PC-9 (cell line): ENCODE measurements around the gene PER1. TPM values are rescaled to one million over a fixed set of nuclear protein-coding genes. Genes with fewer than 3 reads are reported as not detected.

ENCODE experiments used
- BruUV-seq: library from RNA; stranded (reverse); fragments of 400-500 nt; replicated peaks from 2 replicates; lab custom pipeline; 2021; lab: Mats Ljungman, UMichigan
- CTCF ChIA-PET: fragments of 300-600 bp; sonication (Branson Sonifier 250); formaldehyde crosslinking; loops from one replicate; lab custom pipeline; 2022; ENCODE audit warnings: antibody characterized with exemption; lab: Charles Lee
- POLR2A ChIA-PET: fragments of 300-600 bp; sonication (Branson Sonifier 250); formaldehyde crosslinking; loops from one replicate; lab custom pipeline; 2022; ENCODE audit warnings: antibody characterized with exemption; ENCODE audit not compliant: unreplicated experiment; lab: Charles Lee
- DNase-seq, 2 experiments: peaks; one replicate each; pipeline versions ENCODE4 v3.0.0 to v3.0.0-alpha.2; 2015 to 2022; ENCODE audit warnings: mixed read lengths in 1 of 2
- H2AFZ ChIP-seq: fragments of 200-600 bp; sonication (generic); 2 replicates; pipeline ENCODE4 v1.8.1; 2017; ENCODE audit warnings: antibody characterized with exemption
- H3F3A ChIP-seq: fragments of 200-600 bp; sonication (generic); 2 replicates; pipeline ENCODE4 v1.8.1; 2017; ENCODE audit warnings: antibody characterized with exemption, mild to moderate bottlenecking, low read depth; ENCODE audit not compliant: insufficient read depth
- H3K27ac ChIP-seq: fragments of 200-600 bp; sonication (generic); 2 replicates; pipeline ENCODE4 v1.6.1; 2016; ENCODE audit warnings: mixed run types
- H3K27me3 ChIP-seq: fragments of 200-600 bp; sonication (generic); 2 replicates; pipeline ENCODE4 v1.6.1; 2016; ENCODE audit warnings: low read depth, mixed run types; ENCODE audit not compliant: insufficient read depth
- H3K36me3 ChIP-seq: fragments of 200-600 bp; sonication (generic); 2 replicates; pipeline ENCODE4 v1.6.1; 2016; ENCODE audit warnings: low read depth, mixed run types
- H3K4me1 ChIP-seq: fragments of 200-600 bp; sonication (generic); replicated peaks from 2 replicates; pipeline ENCODE4 v1.6.1; 2016; ENCODE audit warnings: mixed run types; ENCODE audit not compliant: insufficient read depth
- H3K4me2 ChIP-seq: fragments of 200-600 bp; sonication (generic); 2 replicates; pipeline ENCODE4 v1.6.1; 2017; ENCODE audit warnings: mixed run types
- H3K4me3 ChIP-seq: fragments of 200-600 bp; sonication (generic); 2 replicates; pipeline ENCODE4 v1.6.1; 2016; ENCODE audit warnings: mixed run types
- H3K79me2 ChIP-seq: fragments of 200-600 bp; sonication (generic); 2 replicates; pipeline ENCODE4 v1.6.1; 2017; ENCODE audit warnings: low read depth, mixed run types
- H3K9me2 ChIP-seq: fragments of 200-600 bp; sonication (generic); 2 replicates; pipeline ENCODE4 v1.8.1; 2017; ENCODE audit warnings: mild to moderate bottlenecking; ENCODE audit not compliant: insufficient read depth
- H3K9me3 ChIP-seq: fragments of 200-600 bp; sonication (generic); 2 replicates; pipeline ENCODE4 v1.8.1; 2016; ENCODE audit warnings: low read depth; ENCODE audit not compliant: insufficient read depth
- H4K20me1 ChIP-seq: fragments of 200-600 bp; sonication (generic); 2 replicates; pipeline ENCODE4 v1.8.1; 2017; ENCODE audit not compliant: insufficient read depth
- EZH2 ChIP-seq: fragments of 200-600 bp; sonication (generic); IDR thresholded peaks from 2 replicates; pipeline ENCODE4 v1.8.0; 2017; ENCODE audit warnings: antibody characterized with exemption, low read depth
- intact Hi-C: fragments of 100-400 bp; cut with micrococcal nuclease; formaldehyde crosslinking; loops from one replicate; pipeline ENCODE4 v1.10.0; 2022; ENCODE audit not compliant: unreplicated experiment
- total RNA-seq: library from RNA; stranded (reverse); gene quantifications from 2 replicates; pipeline ENCODE4 v1.2.3, GENCODE V29; 2021
- TF ChIP-seq, protein P1 (sequence below): fragments of 200-600 bp; sonication (generic); conservative IDR thresholded peaks from 2 replicates; pipeline ENCODE4 v1.6.1; 2017; ENCODE audit warnings: mixed run types, antibody characterized with exemption, mild to moderate bottlenecking, moderate library complexity

PER1 gene
- total RNA-seq, 1 experiment from 2014 or later: 60.2 TPM

DNA sequence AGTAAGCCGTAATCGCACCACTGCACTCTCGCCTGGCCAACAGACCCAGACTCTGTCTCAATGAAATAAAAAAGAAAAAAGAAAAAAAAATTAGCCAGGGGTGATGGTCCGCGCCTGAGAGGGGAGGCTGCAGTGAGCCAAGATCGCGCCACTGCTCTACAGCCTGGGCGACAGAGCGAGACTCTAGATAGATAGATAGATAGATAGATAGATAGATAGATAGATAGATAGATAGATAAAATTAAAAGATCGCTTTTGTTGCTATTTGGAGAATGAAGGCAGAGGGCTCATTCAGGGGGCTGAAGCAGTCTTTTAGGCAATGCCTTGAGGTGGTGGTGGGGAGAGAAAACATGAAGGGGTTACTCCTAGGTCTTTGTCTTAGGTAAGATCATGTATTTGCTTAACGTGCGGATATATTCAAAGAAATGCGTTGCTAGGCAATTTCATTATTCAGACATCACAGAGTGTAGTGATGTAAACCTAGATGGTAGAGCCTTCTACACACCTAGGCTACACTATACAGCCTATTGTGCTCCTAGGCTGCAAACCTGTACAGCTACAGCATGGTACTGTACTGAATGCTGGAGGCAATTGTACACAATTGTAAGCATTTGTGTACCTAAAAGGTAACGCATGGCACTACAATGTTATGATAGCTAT is 23.9 kb downstream of the PER1 start:
- no peak overlapping the region for H3K27ac ChIP-seq
- no peaks in the 10 kb centered on the region for H3K79me2 ChIP-seq
- no peaks in the 10 kb centered on the region for H4K20me1 ChIP-seq
- no peak overlapping the region for H3K4me3 ChIP-seq
- CTCF ChIA-PET: no interaction called here
- no peaks in the 10 kb centered on the region for H3K9me2 ChIP-seq
- peaks cover 11% of the 10 kb centered on the region; the same call in 1 of the 2 replicates for H3F3A ChIP-seq
- no TSS peak for BruUV-seq
- no peak overlapping the region for H3K4me2 ChIP-seq
- DNase-seq: no peak
- no peak for TF ChIP-seq EZH2
- TF ChIP-seq, protein P1, sequence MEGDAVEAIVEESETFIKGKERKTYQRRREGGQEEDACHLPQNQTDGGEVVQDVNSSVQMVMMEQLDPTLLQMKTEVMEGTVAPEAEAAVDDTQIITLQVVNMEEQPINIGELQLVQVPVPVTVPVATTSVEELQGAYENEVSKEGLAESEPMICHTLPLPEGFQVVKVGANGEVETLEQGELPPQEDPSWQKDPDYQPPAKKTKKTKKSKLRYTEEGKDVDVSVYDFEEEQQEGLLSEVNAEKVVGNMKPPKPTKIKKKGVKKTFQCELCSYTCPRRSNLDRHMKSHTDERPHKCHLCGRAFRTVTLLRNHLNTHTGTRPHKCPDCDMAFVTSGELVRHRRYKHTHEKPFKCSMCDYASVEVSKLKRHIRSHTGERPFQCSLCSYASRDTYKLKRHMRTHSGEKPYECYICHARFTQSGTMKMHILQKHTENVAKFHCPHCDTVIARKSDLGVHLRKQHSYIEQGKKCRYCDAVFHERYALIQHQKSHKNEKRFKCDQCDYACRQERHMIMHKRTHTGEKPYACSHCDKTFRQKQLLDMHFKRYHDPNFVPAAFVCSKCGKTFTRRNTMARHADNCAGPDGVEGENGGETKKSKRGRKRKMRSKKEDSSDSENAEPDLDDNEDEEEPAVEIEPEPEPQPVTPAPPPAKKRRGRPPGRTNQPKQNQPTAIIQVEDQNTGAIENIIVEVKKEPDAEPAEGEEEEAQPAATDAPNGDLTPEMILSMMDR: no peak
- no peak overlapping the region for H2AFZ ChIP-seq
- H3K36me3 ChIP-seq: no peaks in the 10 kb centered on the region
- H3K27me3 ChIP-seq: no peaks in the 10 kb centered on the region
- no peaks in the 10 kb centered on the region for H3K9me3 ChIP-seq
- intact Hi-C loops: no loop called here
- H3K4me1 ChIP-seq: peaks cover 12% of the 10 kb centered on the region; the same call in 1 of the 2 replicates
- POLR2A ChIA-PET: no interaction called here

DNA sequence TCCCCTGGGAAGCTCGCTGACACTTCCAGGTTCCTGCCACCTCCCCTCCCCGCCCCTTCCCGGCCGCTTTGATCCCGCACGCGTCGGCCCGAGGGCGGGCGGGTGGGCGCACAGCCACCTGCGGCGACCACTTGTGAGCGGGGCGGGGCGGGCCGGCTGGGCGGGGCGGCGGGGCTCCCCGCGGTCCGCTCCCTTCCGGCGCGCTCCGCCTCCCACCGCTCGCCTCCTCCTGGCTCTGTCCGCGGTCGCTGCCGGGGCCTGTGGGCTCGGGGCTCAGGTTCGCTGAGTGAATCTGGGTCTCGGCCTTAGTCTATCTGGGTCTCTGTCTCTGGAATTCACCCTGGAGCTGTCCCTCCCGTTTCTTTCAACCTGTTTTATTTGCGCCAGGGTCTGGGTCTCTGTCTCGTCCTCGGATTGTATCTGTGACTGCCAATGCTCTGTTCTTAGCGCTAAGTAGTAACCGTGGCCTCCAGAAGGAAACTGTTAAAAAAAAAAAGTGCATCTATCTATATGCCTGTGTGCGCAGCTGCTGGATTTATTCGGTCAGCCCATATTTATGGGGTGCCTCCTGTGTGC is 25.6 kb downstream of the PER1 start:
- Histone ChIP-seq H4K20me1 (no peaks in the 10 kb centered on the region), H3K9me3 (no peaks in the 10 kb centered on the region), H3K4me2 (peak overlapping the region; percentile 95), H3K4me1 (peaks cover 12% of the 10 kb centered on the region; the same call in 1 of the 2 replicates), H3K9me2 (no peaks in the 10 kb centered on the region), H3K27me3 (no peaks in the 10 kb centered on the region), H3K27ac (peak overlapping the region; percentile 34; the same call in 1 of the 2 replicates), H3K4me3 (peak overlapping the region; percentile 81), H3K79me2 (no peaks in the 10 kb centered on the region), H3F3A (peaks cover 11% of the 10 kb centered on the region; the same call in 1 of the 2 replicates), H2AFZ (peak overlapping the region; percentile 89), H3K36me3 (no peaks in the 10 kb centered on the region)
- no peak for TF ChIP-seq EZH2
- TF ChIP-seq, protein P1: no peak
- DNase-seq: peak in 1 of 2 experiments; percentile 61
- intact Hi-C loops: loop anchor here (1.0 kb wide), 1 partner anchor 12 kb away; no protein-coding TSS in a partner anchor
- ChIA-PET POLR2A (interaction anchor here (0.5 to 0.6 kb wide), 3 partner anchors 292 to 441 kb away, joined by 4 to 8 read pairs (median 6); no protein-coding TSS in a partner anchor), CTCF (no interaction called here)
- no TSS peak for BruUV-seq

DNA sequence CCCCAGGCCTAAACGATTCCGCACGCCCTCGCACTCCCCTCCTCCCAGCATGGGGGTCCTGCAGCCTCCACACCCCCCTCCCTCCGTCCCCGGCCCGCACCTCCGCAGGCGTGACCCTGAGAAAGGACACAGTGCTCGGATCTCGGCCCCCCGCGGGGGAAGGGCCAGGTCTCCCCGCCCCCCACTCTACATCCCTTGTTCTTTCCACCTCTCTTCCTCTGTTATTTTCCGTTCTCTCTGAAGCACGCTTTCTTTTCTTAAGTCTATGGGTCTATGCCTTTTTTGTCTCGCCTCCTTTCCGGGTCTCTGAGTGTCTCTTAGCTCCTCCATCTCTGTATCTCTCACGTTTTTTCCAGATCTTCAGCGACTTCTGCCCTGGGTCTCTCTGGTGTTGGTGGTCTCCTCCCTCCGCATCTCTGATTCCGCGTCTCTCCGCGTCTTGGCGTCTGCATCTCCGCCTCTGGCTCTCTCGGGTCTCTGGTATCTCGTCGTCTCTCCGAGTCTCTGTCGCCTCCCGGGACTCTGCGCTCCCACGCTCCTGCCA is 26.2 kb downstream of the PER1 start:
- Histone ChIP-seq H4K20me1 (no peaks in the 10 kb centered on the region), H3K36me3 (no peaks in the 10 kb centered on the region), H3K4me2 (peak overlapping the region; percentile 95), H3K27me3 (no peaks in the 10 kb centered on the region), H3K4me3 (peak overlapping the region; percentile 81), H3K27ac (no peak overlapping the region), H2AFZ (peak overlapping the region; percentile 89), H3K4me1 (peaks cover 12% of the 10 kb centered on the region; the same call in 1 of the 2 replicates), H3K79me2 (no peaks in the 10 kb centered on the region), H3K9me3 (no peaks in the 10 kb centered on the region), H3F3A (peaks cover 11% of the 10 kb centered on the region; the same call in 1 of the 2 replicates), H3K9me2 (no peaks in the 10 kb centered on the region)
- CTCF ChIA-PET: no interaction called here
- intact Hi-C loops: loop anchor here (1.0 kb wide), 1 partner anchor 12 kb away; no protein-coding TSS in a partner anchor
- BruUV-seq: no TSS peak
- TF ChIP-seq EZH2: no peak
- TF ChIP-seq, protein P1: no peak
- no peak for DNase-seq
- POLR2A ChIA-PET: interaction anchor here (0.5 to 0.6 kb wide), 2 partner anchors 94 to 291 kb away, joined by 4 read pairs; no protein-coding TSS in a partner anchor
